ENCODE measurements around the gene PEX11G.

Gene PEX11G

GRCh38 chr19:7515110-7515644 lies 26.3 kb upstream of the PEX11G start:
- TF ChIP-seq GATA2 (IDR thresholded peaks at IDR 0.05; ENCODE audit: low read depth, low read length) = no peak
- TF ChIP-seq GATA3 (IDR thresholded peaks at IDR 0.05; ENCODE audit: low read depth, low read length) = no peak

- TF ChIP-seq GATA2 (IDR thresholded peaks at IDR 0.05; ENCODE audit: low read depth, low read length) (peak; percentile 85), GATA3 (IDR thresholded peaks at IDR 0.05; ENCODE audit: low read depth, low read length) (no peak; the same call in 1 of the 2 replicates)
These were observed 25.2 kb upstream of the PEX11G start for GRCh38 chr19:7513809-7514642.

- TF ChIP-seq GATA3 (IDR thresholded peaks at IDR 0.05; ENCODE audit: low read depth, low read length) (no peak), GATA2 (IDR thresholded peaks at IDR 0.05; ENCODE audit: low read depth, low read length) (no peak)
These were observed 23.6 kb upstream of the PEX11G start for GRCh38 chr19:7512400-7512851.

- no peak for TF ChIP-seq GATA2 (IDR thresholded peaks at IDR 0.05; ENCODE audit: low read depth, low read length)
- no peak for TF ChIP-seq GATA3 (IDR thresholded peaks at IDR 0.05; ENCODE audit: low read depth, low read length)
These were observed 20.8 kb upstream of the PEX11G start for GRCh38 chr19:7509625-7510024.

GRCh38 chr19:7507884-7508283 lies 19.0 kb upstream of the PEX11G start:
- no peak for TF ChIP-seq GATA3 (IDR thresholded peaks at IDR 0.05; ENCODE audit: low read depth, low read length)
- no peak for TF ChIP-seq GATA2 (IDR thresholded peaks at IDR 0.05; ENCODE audit: low read depth, low read length)

- no peak for TF ChIP-seq GATA2 (IDR thresholded peaks at IDR 0.05; ENCODE audit: low read depth, low read length)
- no peak for TF ChIP-seq GATA3 (IDR thresholded peaks at IDR 0.05; ENCODE audit: low read depth, low read length)
These were observed 17.8 kb upstream of the PEX11G start for GRCh38 chr19:7506385-7507328.

- TF ChIP-seq GATA3 (IDR thresholded peaks at IDR 0.05; ENCODE audit: low read depth, low read length) (no peak), GATA2 (IDR thresholded peaks at IDR 0.05; ENCODE audit: low read depth, low read length) (no peak)
These were observed 17.0 kb upstream of the PEX11G start for GRCh38 chr19:7505682-7506384.

- TF ChIP-seq GATA3 (IDR thresholded peaks at IDR 0.05; ENCODE audit: low read depth, low read length) = no peak
- TF ChIP-seq GATA2 (IDR thresholded peaks at IDR 0.05; ENCODE audit: low read depth, low read length) = no peak
These were observed 16.4 kb upstream of the PEX11G start for GRCh38 chr19:7505288-7505681.

GRCh38 chr19:7504684-7505083 lies 15.8 kb upstream of the PEX11G start:
- no peak for TF ChIP-seq GATA2 (IDR thresholded peaks at IDR 0.05; ENCODE audit: low read depth, low read length)
- TF ChIP-seq GATA3 (IDR thresholded peaks at IDR 0.05; ENCODE audit: low read depth, low read length) = no peak

GRCh38 chr19:7502552-7502951 lies 13.7 kb upstream of the PEX11G start:
- TF ChIP-seq GATA2 (IDR thresholded peaks at IDR 0.05; ENCODE audit: low read depth, low read length) (no peak), GATA3 (IDR thresholded peaks at IDR 0.05; ENCODE audit: low read depth, low read length) (no peak)

GRCh38 chr19:7500811-7501450 lies 12.1 kb upstream of the PEX11G start:
- TF ChIP-seq GATA2 (IDR thresholded peaks at IDR 0.05; ENCODE audit: low read depth, low read length) (no peak), GATA3 (IDR thresholded peaks at IDR 0.05; ENCODE audit: low read depth, low read length) (no peak)

GRCh38 chr19:7497292-7497691 lies 8.5 kb upstream of the PEX11G start:
- no peak for TF ChIP-seq GATA2 (IDR thresholded peaks at IDR 0.05; ENCODE audit: low read depth, low read length)
- TF ChIP-seq GATA3 (IDR thresholded peaks at IDR 0.05; ENCODE audit: low read depth, low read length) = no peak

- TF ChIP-seq GATA3 (IDR thresholded peaks at IDR 0.05; ENCODE audit: low read depth, low read length) (no peak), GATA2 (IDR thresholded peaks at IDR 0.05; ENCODE audit: low read depth, low read length) (no peak)
These were observed 5.7 kb upstream of the PEX11G start for GRCh38 chr19:7494416-7495098.

Data from SH-SY5Y (cell line).